HFF-Myc (cell line): Measurements from ENCODE around the gene SPSB4.
"Not testable (repeated sequence)": the region's sequence is repeated elsewhere in the genome, so short reads cannot be mapped to it uniquely, and the experiment has no call there.

ENCODE experiments used
- DNase-seq: peaks from one replicate; pipeline ENCODE4 v3.0.0-alpha.2; 2011; ENCODE audit warnings: low read depth; ENCODE audit errors: extremely low read depth
- H3K4me3 ChIP-seq: replicated peaks from 2 replicates; pipeline ENCODE4 v1.5.1; 2011; ENCODE audit warnings: low read depth, mild to moderate bottlenecking, control low read depth, low read length
- CTCF ChIP-seq: IDR thresholded peaks from 2 replicates; pipeline ENCODE4 v1.5.1; 2012; ENCODE audit warnings: mild to moderate bottlenecking, low read depth, low read length, control low read depth; ENCODE audit errors: missing control alignments

SPSB4 gene

GRCh38 chr3:141106842-141107241, 55.7 kb downstream of the SPSB4 start:
- no peak for TF ChIP-seq CTCF
- DNase-seq, result no peak
- H3K4me3 ChIP-seq, result no peak overlapping the region

GRCh38 chr3:141108039-141108438, 56.9 kb downstream of the SPSB4 start:
- no peak overlapping the region for H3K4me3 ChIP-seq
- TF ChIP-seq CTCF, result no peak
- no peak for DNase-seq

- no peak for DNase-seq
- H3K4me3 ChIP-seq, result no peak overlapping the region
- TF ChIP-seq CTCF, result no peak
These were observed 58.6 kb downstream of the SPSB4 start for GRCh38 chr3:141109751-141110150.

- no peak overlapping the region for H3K4me3 ChIP-seq
- no peak for TF ChIP-seq CTCF
- no peak for DNase-seq
These were observed 59.2 kb downstream of the SPSB4 start for GRCh38 chr3:141110322-141110721.

- H3K4me3 ChIP-seq, result no peak overlapping the region
- TF ChIP-seq CTCF, result no peak
- no peak for DNase-seq
These were observed 60.4 kb downstream of the SPSB4 start for GRCh38 chr3:141111364-141112155.

GRCh38 chr3:141112686-141113297, 61.6 kb downstream of the SPSB4 start:
- no peak overlapping the region for H3K4me3 ChIP-seq
- no peak for TF ChIP-seq CTCF
- DNase-seq, result no peak

- DNase-seq, H3K4me3 ChIP-seq: not testable (repeated sequence)
These were observed 62.5 kb downstream of the SPSB4 start for GRCh38 chr3:141113680-141114079.
